ENCODE data around the gene ZSCAN9.

ZSCAN9 gene

DNA sequence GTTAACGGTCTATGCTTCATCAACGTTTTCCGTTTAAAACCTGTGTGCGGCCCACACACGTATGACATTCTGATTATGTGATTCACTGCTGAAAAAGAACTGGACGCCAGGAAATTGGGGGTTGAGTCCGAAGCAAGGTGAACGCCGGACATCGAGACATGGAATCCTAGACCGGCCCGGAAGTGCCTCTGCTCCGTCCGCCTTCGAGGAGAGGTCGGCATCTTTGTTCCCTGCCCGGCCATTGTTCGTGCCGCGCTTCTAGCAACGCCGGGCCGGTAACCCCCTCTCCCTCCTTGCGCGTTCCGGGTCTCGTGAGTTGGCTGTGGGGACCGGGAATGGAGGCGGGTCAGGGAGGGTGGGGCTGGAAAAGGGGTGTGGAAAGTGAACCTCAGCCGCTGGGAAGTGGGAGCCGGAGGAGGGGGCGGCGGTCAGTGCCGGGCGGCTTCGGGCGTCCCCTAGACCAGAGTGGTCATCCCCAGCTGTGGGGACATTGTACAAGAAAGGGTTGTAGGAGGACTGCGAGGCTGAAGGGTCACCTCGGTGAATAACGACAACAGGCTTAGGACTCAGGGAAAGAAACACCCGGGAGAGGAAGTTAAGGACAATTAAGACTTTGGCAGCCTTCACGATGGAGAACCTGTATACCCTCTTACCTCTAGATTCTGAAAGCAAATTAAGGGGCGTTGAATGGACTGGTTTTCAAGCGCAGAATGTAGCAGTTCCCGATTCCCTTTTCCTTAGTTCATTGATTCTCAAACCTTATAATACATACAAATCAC, at the start of gene ZSCAN9:
TSS of gene ZSCAN9 (plus strand) at position 220 of the 779 bp plus-strand sequence. CDS start 1,810 bp downstream, outside the sequence.
- peak; percentile 25 for DNase-seq

DNA sequence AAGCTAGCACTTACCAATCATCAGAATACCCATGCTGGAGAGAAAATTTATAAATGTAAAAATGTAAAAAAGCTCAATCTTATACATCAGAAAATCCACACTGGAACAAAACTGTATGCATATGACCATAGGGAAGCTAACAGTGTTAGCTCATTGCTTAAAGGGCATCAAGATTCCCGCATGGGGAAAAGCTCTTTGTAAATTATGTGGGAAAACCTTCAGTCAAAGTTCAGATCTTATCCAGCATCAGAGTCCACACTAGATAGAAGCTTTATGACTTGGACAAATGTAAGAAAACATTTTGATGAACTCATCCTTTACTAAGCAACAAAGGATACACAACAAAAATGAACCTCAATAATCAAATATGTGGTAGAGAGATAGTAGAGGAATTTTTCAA, 48.7 kb upstream of the ZSCAN9 start:
- DNase-seq = no peak

DNA sequence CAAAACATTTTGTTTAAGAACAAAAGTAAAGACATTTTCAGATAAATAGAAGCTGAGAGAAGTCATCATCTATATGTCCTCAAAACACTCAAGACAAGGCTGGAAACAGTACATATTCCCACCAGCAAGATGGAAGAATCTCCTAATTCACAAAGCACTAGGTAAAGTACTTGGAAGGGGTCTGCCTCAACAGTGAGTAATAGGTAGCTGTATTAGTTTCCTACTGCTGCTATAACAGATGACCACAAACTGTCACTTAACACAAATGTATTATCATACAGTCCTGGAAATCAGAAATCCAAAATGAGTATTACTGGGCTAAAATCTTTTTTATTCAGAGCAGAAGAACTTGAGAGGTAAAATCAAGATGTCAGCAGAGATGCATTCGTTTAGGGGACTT, 42.8 kb upstream of the ZSCAN9 start:
- DNase-seq = no peak

DNA sequence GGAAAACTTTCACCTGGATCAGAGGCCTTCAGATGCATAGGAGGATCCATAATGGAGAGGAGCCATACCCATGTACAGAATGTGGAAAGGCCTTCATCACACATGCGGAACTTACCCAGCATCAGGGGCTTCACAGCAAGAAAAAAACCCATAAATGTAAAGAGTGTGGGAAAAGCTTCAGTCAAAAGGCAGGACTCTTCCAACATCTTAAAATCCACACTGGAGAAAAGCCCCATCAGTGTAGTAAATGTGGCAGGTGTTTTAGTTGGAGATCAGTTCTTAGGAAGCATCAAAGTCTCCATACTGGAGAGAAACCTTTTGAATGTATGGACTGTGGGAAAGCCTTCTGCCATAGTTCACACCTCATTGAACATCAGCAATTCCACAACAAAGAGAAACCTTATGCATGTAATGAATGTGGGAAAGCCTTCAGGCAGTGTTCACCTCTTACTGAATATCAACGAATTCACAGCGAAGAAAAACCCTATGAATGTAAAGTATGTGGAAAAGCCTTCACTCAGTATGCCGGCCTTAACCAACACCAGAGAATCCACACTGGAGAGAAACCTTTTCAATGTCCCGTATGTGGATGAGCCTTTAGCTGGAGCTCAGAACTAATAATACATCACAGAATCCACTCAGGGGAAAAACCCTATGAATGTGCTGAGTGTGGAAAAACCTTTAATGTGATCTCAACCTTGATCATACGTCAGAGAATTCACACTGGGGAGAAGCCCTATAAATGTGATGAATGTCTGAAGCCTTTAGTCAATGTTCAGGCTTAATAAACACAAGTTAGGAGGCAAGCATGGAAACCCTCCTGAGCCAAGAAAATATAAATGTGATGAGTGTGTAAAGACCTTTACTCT, 36.7 kb upstream of the ZSCAN9 start:
- no peak for DNase-seq

DNA sequence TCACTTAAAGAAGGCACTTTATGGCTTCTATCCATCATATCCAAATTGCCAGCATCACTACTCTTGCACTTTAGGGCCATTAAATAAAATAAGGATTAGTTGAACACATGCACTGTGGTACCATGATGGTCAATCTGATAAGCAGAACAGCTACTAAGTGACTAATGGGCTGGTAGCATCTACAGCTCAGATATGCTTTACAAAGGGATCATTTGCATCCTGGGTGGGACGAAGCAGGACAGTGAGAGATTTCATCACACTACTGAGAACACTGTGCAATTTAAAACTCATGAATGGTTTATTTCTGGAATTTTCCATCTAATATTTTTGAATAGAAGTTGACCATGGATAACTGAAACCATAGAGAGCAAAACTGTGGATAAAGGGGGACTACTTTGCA, 25.1 kb upstream of the ZSCAN9 start:
- no peak for DNase-seq

DNA sequence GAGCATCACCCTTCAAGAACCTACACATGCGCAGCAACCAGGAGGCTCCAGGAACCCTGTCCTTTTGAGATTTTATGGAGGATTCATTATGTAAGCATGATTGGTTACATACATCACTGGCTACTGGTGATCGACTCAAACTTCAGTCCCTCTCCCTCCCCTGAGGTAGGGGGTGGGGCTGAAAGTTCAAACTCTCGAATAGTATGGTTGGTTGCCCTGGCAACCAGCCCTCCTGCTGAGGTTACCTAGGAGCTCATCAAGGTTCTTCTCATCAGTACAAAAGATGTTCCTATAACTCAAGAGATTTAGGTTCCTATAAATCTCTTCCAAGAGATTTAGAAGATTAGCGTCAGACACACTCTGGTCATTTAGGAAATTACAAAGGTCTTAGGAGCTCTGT, 21.9 kb upstream of the ZSCAN9 start:
- no peak for DNase-seq

DNA sequence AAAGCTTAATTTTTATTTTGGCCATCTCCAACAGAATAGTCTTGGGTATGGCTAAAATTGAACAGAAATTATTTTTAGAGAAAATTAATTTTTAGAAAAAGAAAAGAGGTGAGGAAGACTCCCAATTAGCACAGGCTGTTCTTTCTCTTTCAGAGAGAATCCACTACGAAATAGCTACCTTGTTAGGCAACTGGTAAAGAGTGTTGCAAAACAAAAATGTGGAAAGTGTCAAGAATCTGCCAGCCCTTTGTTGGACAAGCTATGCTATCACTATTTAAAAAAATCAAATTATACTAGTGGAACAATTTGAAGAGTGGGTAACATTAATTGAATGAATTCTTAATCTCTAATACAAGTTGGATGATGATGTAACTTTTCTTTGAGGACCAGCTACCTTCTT, 19.2 kb upstream of the ZSCAN9 start:
- no peak for DNase-seq

DNA sequence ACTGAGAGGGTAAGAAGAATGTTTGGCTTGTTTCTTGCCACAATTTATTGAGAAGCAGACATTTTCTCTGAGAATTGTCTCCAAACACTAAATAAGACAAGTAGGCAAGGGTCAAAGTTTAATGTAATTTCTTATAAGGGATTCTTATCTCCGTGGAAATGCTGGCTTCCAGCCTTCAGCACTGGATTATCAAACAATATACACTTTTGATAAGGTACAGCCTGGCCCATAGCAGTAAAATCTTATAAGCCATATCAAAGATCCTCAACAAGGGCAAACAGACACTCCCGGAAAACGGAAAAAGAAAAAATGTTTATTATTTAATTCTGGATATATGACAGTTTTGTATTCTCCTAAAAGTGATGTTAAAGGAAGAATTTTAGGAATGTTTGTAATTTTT, 18.5 kb upstream of the ZSCAN9 start:
- no peak for DNase-seq

DNA sequence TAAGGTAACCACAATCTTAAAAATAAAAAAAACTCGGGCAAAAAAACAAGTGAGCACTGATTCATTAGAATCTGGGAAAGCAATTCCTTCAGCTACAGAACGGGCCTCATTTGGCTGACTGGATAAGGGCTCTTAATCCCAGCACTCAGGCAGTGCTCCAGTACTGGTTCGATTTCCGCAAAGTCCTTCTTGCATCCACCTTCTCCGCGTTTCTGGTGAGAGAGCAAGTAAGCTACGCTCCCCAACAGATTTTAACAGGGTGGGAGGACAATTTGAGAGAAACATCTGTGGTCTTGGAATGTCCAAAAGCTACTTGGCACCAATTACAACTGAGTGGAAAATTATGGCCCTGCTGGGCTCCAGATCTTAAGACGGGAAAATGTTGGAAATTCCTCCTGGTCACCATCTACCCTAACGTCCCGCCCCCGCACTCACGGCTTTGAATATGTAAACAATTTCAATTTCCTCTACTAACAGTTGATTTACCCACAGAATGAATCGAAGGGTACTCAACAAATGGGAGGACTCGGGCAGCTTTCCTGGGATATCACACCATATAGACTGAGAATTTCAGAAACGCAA, 18.1 kb upstream of the ZSCAN9 start:
- no peak for DNase-seq

DNA sequence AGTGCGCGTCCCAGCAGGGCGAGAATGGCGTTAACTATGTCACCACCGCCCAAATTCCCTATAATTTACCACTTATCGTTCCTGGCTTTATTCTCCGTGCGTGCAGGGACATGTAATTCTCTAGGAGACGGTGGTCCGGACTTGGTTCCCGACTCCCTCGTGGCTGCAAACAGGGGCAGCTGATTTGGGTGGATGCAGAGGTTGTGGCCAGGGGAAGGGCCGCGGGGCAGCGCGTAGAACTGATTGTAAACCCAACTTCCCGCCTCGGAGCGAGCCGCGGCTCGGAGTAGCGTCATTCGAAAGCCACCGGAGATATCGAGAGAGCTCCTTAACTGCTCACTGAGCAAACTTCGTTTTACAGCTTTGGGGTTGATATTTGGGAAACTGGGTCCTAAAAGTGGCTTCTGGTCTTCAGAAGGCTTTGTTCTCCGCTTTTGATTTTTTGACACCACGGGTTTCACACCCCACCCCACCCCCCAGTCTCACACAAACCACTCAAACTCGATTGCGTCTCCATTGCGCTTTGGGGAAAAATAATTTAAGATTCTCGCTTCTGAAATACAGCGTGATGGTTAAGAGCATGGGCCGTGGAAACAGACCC, 17.5 kb upstream of the ZSCAN9 start:
- DNase-seq = no peak

DNA sequence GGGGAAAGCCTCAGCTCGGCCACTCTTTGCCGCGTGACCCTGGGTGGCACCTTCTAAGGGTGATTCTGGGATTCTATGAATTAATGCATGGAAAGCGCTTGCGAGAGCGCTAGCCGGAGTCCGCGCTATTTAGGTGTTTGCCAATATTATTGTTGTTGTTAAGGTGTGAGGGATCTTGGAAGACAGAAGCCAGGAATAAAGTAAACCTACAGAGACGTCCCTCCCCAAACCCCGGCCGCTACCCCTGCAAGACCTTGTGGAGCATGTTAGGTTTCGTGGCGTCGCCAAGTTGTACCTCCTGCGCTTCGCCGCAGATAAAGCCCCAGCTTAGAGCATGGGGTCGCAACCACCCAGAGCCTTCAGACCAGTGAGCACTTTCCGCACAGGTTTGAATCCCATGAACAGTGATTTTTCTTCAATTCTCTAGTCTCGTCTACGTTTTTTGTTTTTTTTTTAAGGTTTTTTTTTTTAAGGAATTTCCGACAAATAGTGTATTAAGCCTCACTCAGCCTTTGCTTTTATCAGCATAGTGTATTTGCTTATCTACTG, 16.9 kb upstream of the ZSCAN9 start:
- DNase-seq = no peak

DNA sequence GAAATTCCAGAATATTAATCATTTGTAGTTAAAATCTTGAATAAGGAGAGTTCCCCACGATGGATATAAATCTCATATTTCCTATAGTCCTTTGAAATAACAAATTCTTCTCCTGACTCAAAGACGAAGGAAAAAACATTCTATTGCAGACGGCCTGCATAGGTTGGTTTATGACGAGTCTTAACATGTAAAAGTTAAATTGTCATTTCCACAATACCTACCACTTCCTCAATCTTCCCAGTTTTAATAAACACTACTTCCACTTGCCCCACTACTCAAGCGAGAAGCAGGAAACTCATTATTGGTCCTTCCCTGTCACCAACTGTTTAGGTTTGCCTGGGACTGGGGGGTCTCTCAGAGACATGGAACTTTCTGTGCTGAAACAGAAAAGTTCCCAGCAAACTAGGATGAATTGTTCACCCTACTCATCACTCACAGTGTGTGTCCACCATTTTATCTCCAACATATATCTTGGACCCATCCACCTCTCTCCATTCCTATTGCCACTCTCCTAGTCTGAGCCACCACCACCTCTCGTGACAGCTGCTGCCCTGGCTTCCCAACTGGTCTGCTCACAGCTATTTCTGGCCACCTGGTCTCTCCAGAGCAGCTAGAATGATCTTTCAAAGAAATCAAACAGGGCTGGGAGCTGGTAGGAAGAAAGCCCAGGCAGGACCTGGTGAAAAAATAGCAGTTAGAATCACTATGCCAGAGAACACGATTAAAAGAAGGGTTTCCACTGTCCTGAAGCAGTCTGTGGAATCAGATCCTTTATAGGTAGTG, 15.1 kb upstream of the ZSCAN9 start:
- no peak for DNase-seq

DNA sequence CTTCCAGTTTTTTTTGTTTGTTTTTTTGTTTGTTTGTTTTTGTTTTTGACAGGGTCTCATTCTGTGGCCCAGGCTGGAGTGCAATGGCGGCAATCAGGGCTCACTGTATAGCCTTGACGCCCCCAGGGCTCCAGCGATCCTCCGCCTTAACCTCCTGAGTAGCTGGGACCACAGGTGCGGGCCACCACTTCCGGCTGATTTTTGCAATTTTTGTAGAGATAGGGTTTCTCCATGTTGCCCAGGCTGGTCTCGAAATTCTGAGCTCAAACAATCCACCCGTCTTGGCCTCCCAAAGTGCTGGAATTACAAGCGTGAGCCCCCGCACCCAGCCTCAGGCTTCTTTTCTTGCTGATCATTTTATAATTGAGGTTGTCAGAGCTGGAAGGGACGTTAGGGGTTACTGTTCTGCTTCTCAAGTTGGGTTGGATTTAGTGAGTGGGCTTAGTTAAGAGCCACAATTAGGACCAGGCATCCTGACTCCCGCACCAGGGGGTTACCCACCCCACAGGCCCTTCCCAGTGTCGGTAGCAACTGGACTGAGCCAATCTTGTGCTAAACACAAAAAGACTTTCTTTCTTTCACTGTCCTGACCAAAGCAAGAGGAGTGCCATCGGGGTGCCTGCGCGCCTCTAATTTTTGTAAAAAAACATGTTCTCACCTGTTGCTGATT, 13.1 kb upstream of the ZSCAN9 start:
- DNase-seq = no peak

DNA sequence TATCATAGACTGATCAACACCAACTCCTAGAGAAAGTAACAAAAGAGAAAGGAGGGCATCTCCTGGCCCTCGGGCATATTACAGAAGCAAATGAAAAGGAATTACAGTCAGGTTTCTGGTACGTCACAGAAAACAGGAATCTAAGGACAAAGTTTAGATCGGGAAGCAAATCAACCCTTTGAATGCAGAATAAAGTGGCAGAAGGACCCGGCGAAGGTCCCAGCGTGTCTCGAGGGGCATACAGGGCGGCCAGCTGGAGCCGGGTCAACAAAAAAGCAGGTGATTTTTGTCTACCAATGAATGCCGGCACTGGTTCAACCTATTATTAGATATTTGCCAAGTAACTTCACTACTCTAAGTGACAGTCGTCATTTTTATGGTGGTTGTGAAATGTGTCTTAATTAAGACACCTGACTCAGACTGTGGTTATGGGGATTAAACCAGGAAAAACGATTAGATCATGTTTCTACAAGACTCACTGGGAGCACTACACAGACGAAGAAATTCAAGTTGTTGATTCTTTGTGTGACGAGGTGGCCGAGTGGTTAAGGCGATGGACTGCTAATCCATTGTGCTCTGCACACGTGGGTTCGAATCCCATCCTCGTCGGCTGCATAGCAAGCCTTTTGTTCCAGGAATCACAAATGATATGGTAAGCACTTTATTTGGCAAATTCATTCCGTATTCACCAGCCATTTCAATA, 12.4 kb upstream of the ZSCAN9 start:
- DNase-seq = peak; percentile 34

DNA sequence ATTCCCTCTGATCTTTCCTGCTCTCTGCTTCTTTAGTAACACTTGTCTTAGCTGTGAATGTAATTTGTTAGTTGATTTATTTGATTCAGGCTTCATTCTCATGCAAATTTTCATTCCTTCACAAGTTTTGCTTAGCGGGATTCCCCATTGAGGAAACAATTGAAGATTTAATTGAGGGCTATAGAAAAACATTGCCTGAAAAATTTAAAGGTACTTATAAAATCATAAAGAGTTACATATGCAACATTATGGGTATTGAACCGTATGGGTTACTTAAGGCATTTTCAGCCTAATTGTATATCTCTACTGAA, 11.9 kb upstream of the ZSCAN9 start:
- no peak for DNase-seq

DNA sequence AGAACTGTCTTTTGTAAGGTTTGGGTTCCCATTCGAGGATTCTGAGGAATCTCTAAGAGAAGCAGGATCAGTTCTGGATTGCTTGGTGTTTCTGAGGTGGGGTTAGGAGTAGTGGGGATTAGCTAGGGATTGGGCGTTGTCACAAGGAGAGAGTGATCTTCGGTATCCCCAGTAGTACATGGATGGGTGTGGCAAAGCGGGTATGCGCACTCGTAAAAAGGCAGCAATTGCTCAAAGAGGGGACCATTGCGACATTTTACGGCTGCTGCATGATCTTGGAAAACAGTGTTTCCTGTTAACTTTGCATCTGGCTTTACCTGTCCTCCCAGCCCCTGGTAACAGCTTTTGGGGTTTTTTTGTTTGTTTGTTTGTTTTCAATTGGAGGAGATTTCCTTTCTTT, 9.7 kb upstream of the ZSCAN9 start:
- no peak for DNase-seq

DNA sequence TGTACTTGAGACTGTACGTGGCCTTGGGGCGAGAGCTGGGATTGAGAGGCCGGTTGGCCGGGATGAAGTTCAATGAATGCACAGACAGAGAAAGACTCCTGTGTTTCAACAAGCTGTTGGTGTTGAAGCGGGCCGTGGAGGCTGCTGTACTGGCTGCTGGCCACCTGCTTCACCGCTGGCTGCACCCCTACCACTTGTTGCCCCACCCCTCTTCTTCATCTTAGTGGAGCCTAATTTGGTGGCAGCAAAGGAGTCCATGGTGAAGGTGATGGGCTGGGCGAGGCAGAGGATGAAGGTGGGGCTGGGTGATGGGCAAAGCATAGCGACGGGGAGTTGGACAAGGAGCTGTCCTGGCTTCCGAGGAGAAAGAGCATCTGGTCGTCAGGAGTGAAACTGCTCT, 7.2 kb upstream of the ZSCAN9 start:
- no peak for DNase-seq

DNA sequence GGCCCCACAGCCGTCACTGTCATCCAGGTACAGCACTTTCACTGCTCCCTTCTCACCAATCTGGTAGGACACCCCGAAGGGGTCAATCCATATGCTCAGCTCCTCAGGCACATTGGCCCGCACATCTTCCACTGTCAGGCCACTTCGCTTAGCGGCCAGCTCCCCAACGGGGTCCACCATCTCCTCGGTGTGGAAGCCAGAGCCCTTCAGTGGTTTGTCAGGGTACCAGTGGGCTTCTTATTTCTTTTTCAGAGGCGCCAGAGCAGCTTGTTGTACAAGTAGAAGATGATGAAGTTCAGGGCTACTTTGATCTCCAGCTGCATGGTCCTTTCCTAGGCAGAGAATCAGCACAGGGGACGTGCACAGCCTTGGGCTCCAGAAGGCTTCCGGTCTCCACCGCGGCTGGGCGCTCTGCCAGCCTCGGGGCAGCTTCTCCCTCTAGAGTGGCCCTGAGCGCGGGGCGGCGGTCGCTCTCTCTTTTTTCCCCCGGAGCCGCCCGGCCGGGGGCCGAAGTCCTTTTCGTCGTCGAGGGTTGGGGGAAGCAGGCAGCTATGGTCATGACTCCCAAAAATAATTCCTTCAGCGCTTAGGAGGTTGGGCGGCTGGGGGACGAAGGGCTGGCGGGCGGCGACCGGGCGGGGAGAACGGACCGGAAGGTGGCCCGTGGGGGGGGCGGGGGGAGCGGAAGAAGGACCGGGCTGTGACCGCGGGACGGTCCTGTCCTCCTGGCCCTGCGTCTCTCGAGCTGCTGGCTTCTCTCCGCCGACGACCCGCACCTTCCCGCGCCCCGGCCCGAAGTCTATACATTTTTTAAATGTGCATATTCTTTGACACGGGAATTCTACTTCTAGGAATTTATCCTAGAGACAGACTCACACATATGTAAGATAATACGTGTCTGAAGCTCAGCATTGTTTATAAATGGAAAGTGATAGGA, 6.5 kb upstream of the ZSCAN9 start:
- DNase-seq = no peak

DNA sequence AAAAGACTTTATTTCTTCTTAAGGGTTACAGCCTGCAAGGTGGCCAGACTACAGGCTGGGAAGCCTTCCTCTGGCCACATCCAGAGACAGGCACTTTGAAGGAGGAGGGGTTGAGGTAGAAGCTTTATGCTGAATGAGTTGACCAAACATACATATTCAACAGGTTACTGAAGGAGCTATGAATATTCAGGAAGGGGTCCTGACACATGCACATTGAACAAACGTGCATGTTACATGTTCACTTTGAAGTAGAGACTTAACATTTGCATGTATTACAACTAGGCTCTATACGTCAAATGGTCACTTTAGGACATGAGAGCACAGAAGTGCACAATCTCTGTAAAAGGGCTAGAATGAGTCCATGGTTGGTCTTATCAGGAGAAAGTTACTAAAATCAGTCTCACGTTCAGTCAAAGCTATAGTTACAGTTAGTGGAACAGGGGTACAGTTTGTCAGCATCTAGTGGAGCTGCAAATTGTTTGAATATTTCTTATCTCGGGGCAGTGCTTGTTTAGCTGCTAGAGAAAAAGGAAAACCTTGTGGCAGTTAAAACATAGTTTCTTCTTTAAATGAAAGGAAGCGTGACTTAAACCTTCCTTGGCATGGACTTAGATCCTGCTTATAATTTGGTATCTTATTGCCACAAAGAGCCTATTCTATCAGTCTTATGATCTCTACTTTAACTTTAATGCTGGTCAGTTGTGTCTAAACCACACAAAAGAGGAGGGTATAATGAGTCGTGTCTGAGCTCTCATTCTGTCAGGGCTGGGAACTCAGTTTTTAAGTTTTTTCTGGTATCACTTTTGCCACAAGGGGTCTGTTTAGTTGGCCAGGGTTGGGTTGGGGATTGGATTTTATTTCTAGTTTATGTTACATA, 4.6 kb upstream of the ZSCAN9 start:
- no peak for DNase-seq

All from activated naive CD4-positive, alpha-beta T cell treated with anti-CD3 and anti-CD28 coated beads, Interleukin-2, amount 50 U/mL, for 16 hours (primary cell).